ENCODE data around the gene CTSZ.

Gene CTSZ

GRCh38 chr20:59025511-59025910, 18.5 kb upstream of the CTSZ start:
- no peak for TF ChIP-seq CTCF (IDR thresholded peaks at IDR 0.05; ENCODE audit: borderline replicate concordance, control extremely low read depth, extremely low read depth, insufficient read depth, missing control alignments)
- DNase-seq (ENCODE audit: low spot score): no peak
- in situ Hi-C loops (cut with MboI; ENCODE audit: low sequenced_read_pairs, unreplicated experiment): no loop called here

GRCh38 chr20:59025086-59025485, 18.0 kb upstream of the CTSZ start:
- no peak for DNase-seq (ENCODE audit: low spot score)
- no peak for TF ChIP-seq CTCF (IDR thresholded peaks at IDR 0.05; ENCODE audit: borderline replicate concordance, control extremely low read depth, extremely low read depth, insufficient read depth, missing control alignments)
- in situ Hi-C loops (cut with MboI; ENCODE audit: low sequenced_read_pairs, unreplicated experiment): no loop called here

- in situ Hi-C loops (cut with MboI; ENCODE audit: low sequenced_read_pairs, unreplicated experiment): no loop called here
- no peak for DNase-seq (ENCODE audit: low spot score)
- TF ChIP-seq CTCF (IDR thresholded peaks at IDR 0.05; ENCODE audit: borderline replicate concordance, control extremely low read depth, extremely low read depth, insufficient read depth, missing control alignments): no peak
Measured at GRCh38 chr20:59024111-59024530, 17.1 kb upstream of the CTSZ start.

- in situ Hi-C loops (cut with MboI; ENCODE audit: low sequenced_read_pairs, unreplicated experiment): no loop called here
- no peak for DNase-seq (ENCODE audit: low spot score)
- TF ChIP-seq CTCF (IDR thresholded peaks at IDR 0.05; ENCODE audit: borderline replicate concordance, control extremely low read depth, extremely low read depth, insufficient read depth, missing control alignments): no peak
Measured at GRCh38 chr20:59023616-59024015, 16.6 kb upstream of the CTSZ start.

- DNase-seq (ENCODE audit: low spot score): no peak
- TF ChIP-seq CTCF (IDR thresholded peaks at IDR 0.05; ENCODE audit: borderline replicate concordance, control extremely low read depth, extremely low read depth, insufficient read depth, missing control alignments): no peak
- in situ Hi-C loops (cut with MboI; ENCODE audit: low sequenced_read_pairs, unreplicated experiment): no loop called here
Measured at GRCh38 chr20:59022754-59023153, 15.7 kb upstream of the CTSZ start.

GRCh38 chr20:59020938-59021551, 14.0 kb upstream of the CTSZ start:
- no peak for TF ChIP-seq CTCF (IDR thresholded peaks at IDR 0.05; ENCODE audit: borderline replicate concordance, control extremely low read depth, extremely low read depth, insufficient read depth, missing control alignments)
- DNase-seq (ENCODE audit: low spot score): no peak
- in situ Hi-C loops (cut with MboI; ENCODE audit: low sequenced_read_pairs, unreplicated experiment): no loop called here

Measured in GM13976 (cell line).